Esophagus (tissue), 2 donors: Measurements from ENCODE around the gene SLC35C1. TPM values are rescaled to one million over a fixed set of nuclear protein-coding genes. Genes with fewer than 3 reads are reported as not detected.
"Not testable (repeated sequence)": the region's sequence is repeated elsewhere in the genome, so short reads cannot be mapped to it uniquely, and the experiment has no call there.

Experiments used
- H3K27ac ChIP-seq, 2 donors: one replicate each; pipeline ENCODE4 v1.5.1; 2013; ENCODE audit warnings: low read depth in 2 of 2, mild to moderate bottlenecking in 2 of 2, inconsistent platforms in 1 of 2, low read length in 1 of 2, moderate library complexity in 1 of 2
- H3K27me3 ChIP-seq, 2 donors: one replicate each; pipeline ENCODE4 v1.6.1; 2013; ENCODE audit warnings: low read length in 2 of 2, control low read depth in 1 of 2, mild to moderate bottlenecking in 1 of 2; ENCODE audit not compliant: insufficient read depth in 2 of 2, control insufficient read depth in 1 of 2
- H3K36me3 ChIP-seq, 2 donors: one replicate each; pipeline ENCODE4 v1.6.1; 2013; ENCODE audit warnings: low read length in 1 of 2; ENCODE audit not compliant: control insufficient read depth in 2 of 2, insufficient read depth in 2 of 2
- H3K4me1 ChIP-seq, 2 donors: one replicate each; pipeline ENCODE4 v1.6.1; 2013; ENCODE audit warnings: low read length in 1 of 2; ENCODE audit not compliant: control insufficient read depth in 2 of 2, insufficient read depth in 2 of 2
- H3K4me3 ChIP-seq, 2 donors: one replicate each; pipeline ENCODE4 v1.5.1; 2013; ENCODE audit warnings: low read length in 2 of 2, mild to moderate bottlenecking in 2 of 2, low read depth in 1 of 2, moderate library complexity in 1 of 2
- H3K9me3 ChIP-seq, 2 donors: one replicate each; pipeline ENCODE4 v1.6.1; 2013; ENCODE audit warnings: mild to moderate bottlenecking in 2 of 2, low read depth in 1 of 2, low read length in 1 of 2, moderate library complexity in 1 of 2; ENCODE audit not compliant: control insufficient read depth in 2 of 2, insufficient read depth in 1 of 2
- WGBS, 2 donors: extraction: QIAGEN DNeasy Blood & Tissue Kit; methylation state at CpG; one replicate each; pipeline ENCODE4 v1.1.7; 2013; 5-methylcytosine and 5-hydroxymethylcytosine counted together
- polyA plus RNA-seq, 2 donors: library from polyadenylated mRNA; stranded (reverse); fragments of 200-250 nt; gene quantifications; one replicate each; pipeline ENCODE4 v1.2.3, GENCODE V29; 2013
- donor health status: healthy with polysubstance abuse.
- donor health status: Bipolar disorder and iron deficiency.

SLC35C1 gene
- polyA plus RNA-seq, 2 donors, result 36.9 to 45.6 TPM

- no peaks in the 10 kb centered on the region for H3K9me3 ChIP-seq
- 93 to 96% methylated on average over 7 of the region's 7 CpGs for WGBS, 2 donors
- no peak overlapping the region for H3K27ac ChIP-seq
- H3K36me3 ChIP-seq, result no peaks in the 10 kb centered on the region
- no peaks in the 10 kb centered on the region for H3K27me3 ChIP-seq
- no peaks in the 10 kb centered on the region for H3K4me1 ChIP-seq
- no peak overlapping the region for H3K4me3 ChIP-seq
These were observed 12.2 kb downstream of the SLC35C1 start for GRCh38 chr11:45817191-45817590.

- no peaks in the 10 kb centered on the region for H3K36me3 ChIP-seq
- no peak overlapping the region for H3K4me3 ChIP-seq
- H3K27ac ChIP-seq, result no peak overlapping the region
- 83 to 94% methylated on average over 6 of the region's 6 CpGs for WGBS, 2 donors
- no peaks in the 10 kb centered on the region for H3K27me3 ChIP-seq
- no peaks in the 10 kb centered on the region for H3K4me1 ChIP-seq
- H3K9me3 ChIP-seq, result no peaks in the 10 kb centered on the region
These were observed 14.1 kb downstream of the SLC35C1 start for GRCh38 chr11:45818961-45819605.

GRCh38 chr11:45820211-45820857, 15.4 kb downstream of the SLC35C1 start:
- Histone ChIP-seq H3K9me3 (no peaks in the 10 kb centered on the region), H3K4me1 (no peaks in the 10 kb centered on the region), H3K4me3 (no peak overlapping the region), H3K27ac (no peak overlapping the region), H3K27me3 (no peaks in the 10 kb centered on the region), H3K36me3 (no peaks in the 10 kb centered on the region)
- WGBS, 2 donors, result 90% methylated on average over 5 of the region's 5 CpGs

- not testable (repeated sequence) for H3K27ac ChIP-seq, H3K4me3 ChIP-seq, H3K9me3 ChIP-seq, H3K27me3 ChIP-seq, H3K36me3 ChIP-seq, H3K4me1 ChIP-seq
- WGBS, 2 donors, result 38 to 44% methylated on average over 7 of the region's 7 CpGs
These were observed 21.5 kb downstream of the SLC35C1 start for GRCh38 chr11:45826492-45826891.

GRCh38 chr11:45827123-45827522, 22.2 kb downstream of the SLC35C1 start:
- H3K4me1 ChIP-seq, result no peaks in the 10 kb centered on the region
- no peak overlapping the region for H3K4me3 ChIP-seq
- H3K9me3 ChIP-seq, result no peaks in the 10 kb centered on the region
- 89 to 92% methylated on average over 4 of the region's 4 CpGs for WGBS, 2 donors
- no peak overlapping the region for H3K27ac ChIP-seq
- no peaks in the 10 kb centered on the region for H3K36me3 ChIP-seq
- H3K27me3 ChIP-seq, result no peaks in the 10 kb centered on the region

- no peaks in the 10 kb centered on the region for H3K9me3 ChIP-seq
- H3K4me1 ChIP-seq, result no peaks in the 10 kb centered on the region
- no peaks in the 10 kb centered on the region for H3K36me3 ChIP-seq
- no peak overlapping the region for H3K4me3 ChIP-seq
- 69% methylated on average over 4 of the region's 4 CpGs for WGBS, 2 donors
- H3K27ac ChIP-seq, result no peak overlapping the region
- no peaks in the 10 kb centered on the region for H3K27me3 ChIP-seq
These were observed 24.0 kb downstream of the SLC35C1 start for GRCh38 chr11:45828996-45829395.

- no peak overlapping the region for H3K4me3 ChIP-seq
- H3K27ac ChIP-seq, result no peak overlapping the region
- no peaks in the 10 kb centered on the region for H3K4me1 ChIP-seq
- no peaks in the 10 kb centered on the region for H3K27me3 ChIP-seq
- 90 to 92% methylated on average over 2 of the region's 2 CpGs for WGBS, 2 donors
- H3K36me3 ChIP-seq, result no peaks in the 10 kb centered on the region
- no peaks in the 10 kb centered on the region for H3K9me3 ChIP-seq
These were observed 25.6 kb downstream of the SLC35C1 start for GRCh38 chr11:45830596-45830995.

- WGBS, 2 donors, result 84 to 87% methylated on average over 9 of the region's 9 CpGs
These were observed 28.0 kb downstream of the SLC35C1 start for GRCh38 chr11:45832811-45833441.

GRCh38 chr11:45833761-45834160, 28.8 kb downstream of the SLC35C1 start:
- Histone ChIP-seq H3K4me3 (no peak overlapping the region), H3K27ac (no peak overlapping the region), H3K9me3 (no peaks in the 10 kb centered on the region), H3K4me1 (no peaks in the 10 kb centered on the region), H3K36me3 (no peaks in the 10 kb centered on the region), H3K27me3 (no peaks in the 10 kb centered on the region)
- 42 to 52% methylated on average over 3 of the region's 3 CpGs for WGBS, 2 donors

More at GRCh38 chr11:45832811-45833441, 28.0 kb downstream of the SLC35C1 start:
- H3K9me3 ChIP-seq, result no peaks in the 10 kb centered on the region
- no peak overlapping the region for H3K27ac ChIP-seq
- no peaks in the 10 kb centered on the region for H3K4me1 ChIP-seq
- no peaks in the 10 kb centered on the region for H3K36me3 ChIP-seq
- H3K27me3 ChIP-seq, result no peaks in the 10 kb centered on the region
- H3K4me3 ChIP-seq, result no peak overlapping the region
